Muscle layer of colon (tissue), 2 donors: ENCODE measurements around the gene TLR5.

Experiments used
- H3K27ac ChIP-seq: one replicate; pipeline ENCODE4 v1.7.0; 2013; ENCODE audit warnings: low read depth, mild to moderate bottlenecking, low read length, moderate library complexity
- H3K27me3 ChIP-seq, 2 donors: one replicate each; pipeline ENCODE4 v1.7.0; 2013; ENCODE audit warnings: low read length in 2 of 2, mild to moderate bottlenecking in 2 of 2; ENCODE audit not compliant: insufficient read depth in 2 of 2, control insufficient read depth in 1 of 2
- H3K36me3 ChIP-seq: one replicate; pipeline ENCODE4 v1.7.0; 2013; ENCODE audit warnings: mild to moderate bottlenecking, low read length; ENCODE audit not compliant: insufficient read depth
- H3K4me1 ChIP-seq: one replicate; pipeline ENCODE4 v1.7.0; 2013; ENCODE audit warnings: mild to moderate bottlenecking, low read length; ENCODE audit not compliant: insufficient read depth
- H3K4me3 ChIP-seq, 2 donors: one replicate each; pipeline ENCODE4 v1.7.0; 2013; ENCODE audit warnings: low read length in 2 of 2, low read depth in 1 of 2, mild to moderate bottlenecking in 1 of 2, moderate library complexity in 1 of 2
- H3K9ac ChIP-seq: one replicate; pipeline ENCODE4 v1.7.0; 2013; ENCODE audit warnings: low read length
- H3K9me3 ChIP-seq: one replicate; pipeline ENCODE4 v1.7.0; 2013; ENCODE audit warnings: mild to moderate bottlenecking, low read length
- donor health status: abdominal sarcoma.
- donor health status: Adenocarcinoma of cecum.

Gene TLR5

GRCh38 chr1:223142795-223143536 is at the start of gene TLR5:
Gene TLR5 (minus strand): TSS chr1:223143248. CDS start chr1:223113031, 30,217 bp downstream.
- Histone ChIP-seq H3K27me3 (no peaks in the 10 kb centered on the region), H3K4me3 (peak within 1 kb of the TSS; percentile 62 to 71), H3K9ac (no peak within 1 kb of the TSS), H3K27ac (peak within 1 kb of the TSS; percentile 58), H3K9me3 (no peaks in the 10 kb centered on the region), H3K4me1 (peaks cover 21% of the 10 kb centered on the region), H3K36me3 (no peaks in the 10 kb centered on the region)

GRCh38 chr1:223189903-223190724 is 47.1 kb upstream of the TLR5 start:
- Histone ChIP-seq H3K9ac (no peak overlapping the region), H3K9me3 (no peaks in the 10 kb centered on the region), H3K36me3 (no peaks in the 10 kb centered on the region), H3K4me1 (no peaks in the 10 kb centered on the region), H3K4me3 (no peak overlapping the region), H3K27ac (no peak overlapping the region), H3K27me3 (no peaks in the 10 kb centered on the region)

- Histone ChIP-seq H3K4me3 (no peak overlapping the region), H3K27ac (no peak overlapping the region), H3K4me1 (no peaks in the 10 kb centered on the region), H3K36me3 (no peaks in the 10 kb centered on the region), H3K9ac (no peak overlapping the region), H3K27me3 (no peaks in the 10 kb centered on the region), H3K9me3 (no peaks in the 10 kb centered on the region)
These were observed 46.5 kb upstream of the TLR5 start for GRCh38 chr1:223189525-223189902.

- Histone ChIP-seq H3K4me1 (no peaks in the 10 kb centered on the region), H3K27ac (no peak overlapping the region), H3K27me3 (no peaks in the 10 kb centered on the region), H3K36me3 (no peaks in the 10 kb centered on the region), H3K9ac (no peak overlapping the region), H3K9me3 (no peaks in the 10 kb centered on the region), H3K4me3 (no peak overlapping the region)
These were observed 45.7 kb upstream of the TLR5 start for GRCh38 chr1:223188618-223189356.

- no peak overlapping the region for H3K9ac ChIP-seq
- no peak overlapping the region for H3K4me3 ChIP-seq
- no peak overlapping the region for H3K27ac ChIP-seq
- H3K27me3 ChIP-seq, result no peaks in the 10 kb centered on the region
- no peaks in the 10 kb centered on the region for H3K36me3 ChIP-seq
- no peaks in the 10 kb centered on the region for H3K4me1 ChIP-seq
- H3K9me3 ChIP-seq, result no peaks in the 10 kb centered on the region
These were observed 43.8 kb upstream of the TLR5 start for GRCh38 chr1:223186800-223187199.

GRCh38 chr1:223183268-223183862 is 40.3 kb upstream of the TLR5 start:
- no peak overlapping the region for H3K9ac ChIP-seq
- H3K36me3 ChIP-seq, result no peaks in the 10 kb centered on the region
- H3K4me3 ChIP-seq, result no peak overlapping the region
- H3K4me1 ChIP-seq, result peaks cover 7% of the 10 kb centered on the region
- H3K9me3 ChIP-seq, result no peaks in the 10 kb centered on the region
- no peak overlapping the region for H3K27ac ChIP-seq
- no peaks in the 10 kb centered on the region for H3K27me3 ChIP-seq

- Histone ChIP-seq H3K9me3 (no peaks in the 10 kb centered on the region), H3K36me3 (no peaks in the 10 kb centered on the region), H3K27ac (peak overlapping the region; percentile 37), H3K4me3 (no peak overlapping the region), H3K9ac (no peak overlapping the region), H3K4me1 (peaks cover 7% of the 10 kb centered on the region), H3K27me3 (no peaks in the 10 kb centered on the region)
These were observed 37.8 kb upstream of the TLR5 start for GRCh38 chr1:223180731-223181321.

GRCh38 chr1:223179786-223180185 is 36.7 kb upstream of the TLR5 start:
- Histone ChIP-seq H3K36me3 (no peaks in the 10 kb centered on the region), H3K9me3 (no peaks in the 10 kb centered on the region), H3K9ac (no peak overlapping the region), H3K4me3 (no peak overlapping the region), H3K4me1 (peaks cover 7% of the 10 kb centered on the region), H3K27me3 (no peaks in the 10 kb centered on the region), H3K27ac (no peak overlapping the region)

- Histone ChIP-seq H3K4me3 (no peak overlapping the region), H3K36me3 (no peaks in the 10 kb centered on the region), H3K27ac (no peak overlapping the region), H3K4me1 (peaks cover 7% of the 10 kb centered on the region), H3K9ac (no peak overlapping the region), H3K27me3 (no peaks in the 10 kb centered on the region), H3K9me3 (no peaks in the 10 kb centered on the region)
These were observed 36.2 kb upstream of the TLR5 start for GRCh38 chr1:223179280-223179679.

GRCh38 chr1:223177681-223178080 is 34.6 kb upstream of the TLR5 start:
- no peak overlapping the region for H3K9ac ChIP-seq
- no peaks in the 10 kb centered on the region for H3K36me3 ChIP-seq
- H3K9me3 ChIP-seq, result no peaks in the 10 kb centered on the region
- H3K4me1 ChIP-seq, result peaks cover 7% of the 10 kb centered on the region
- H3K4me3 ChIP-seq, result no peak overlapping the region
- H3K27me3 ChIP-seq, result no peaks in the 10 kb centered on the region
- H3K27ac ChIP-seq, result no peak overlapping the region

GRCh38 chr1:223176437-223176836 is 33.4 kb upstream of the TLR5 start:
- H3K27ac ChIP-seq, result no peak overlapping the region
- no peaks in the 10 kb centered on the region for H3K27me3 ChIP-seq
- H3K4me3 ChIP-seq, result no peak overlapping the region
- no peak overlapping the region for H3K9ac ChIP-seq
- no peaks in the 10 kb centered on the region for H3K9me3 ChIP-seq
- H3K36me3 ChIP-seq, result no peaks in the 10 kb centered on the region
- peaks cover 7% of the 10 kb centered on the region for H3K4me1 ChIP-seq
